HG03521 (cell line): ENCODE results near the gene SEC24B.
A peak's percentile ranks its signal among the peaks of the same experiment; 100 is the strongest.

Source experiments
- ATAC-seq: cut with Tn5 transposase; IDR thresholded peaks from one replicate; pipeline ENCODE4 v1.9.1; 2021; ENCODE audit warnings: mild to moderate bottlenecking, moderate library complexity; ENCODE audit not compliant: unreplicated experiment

SEC24B gene

DNA sequence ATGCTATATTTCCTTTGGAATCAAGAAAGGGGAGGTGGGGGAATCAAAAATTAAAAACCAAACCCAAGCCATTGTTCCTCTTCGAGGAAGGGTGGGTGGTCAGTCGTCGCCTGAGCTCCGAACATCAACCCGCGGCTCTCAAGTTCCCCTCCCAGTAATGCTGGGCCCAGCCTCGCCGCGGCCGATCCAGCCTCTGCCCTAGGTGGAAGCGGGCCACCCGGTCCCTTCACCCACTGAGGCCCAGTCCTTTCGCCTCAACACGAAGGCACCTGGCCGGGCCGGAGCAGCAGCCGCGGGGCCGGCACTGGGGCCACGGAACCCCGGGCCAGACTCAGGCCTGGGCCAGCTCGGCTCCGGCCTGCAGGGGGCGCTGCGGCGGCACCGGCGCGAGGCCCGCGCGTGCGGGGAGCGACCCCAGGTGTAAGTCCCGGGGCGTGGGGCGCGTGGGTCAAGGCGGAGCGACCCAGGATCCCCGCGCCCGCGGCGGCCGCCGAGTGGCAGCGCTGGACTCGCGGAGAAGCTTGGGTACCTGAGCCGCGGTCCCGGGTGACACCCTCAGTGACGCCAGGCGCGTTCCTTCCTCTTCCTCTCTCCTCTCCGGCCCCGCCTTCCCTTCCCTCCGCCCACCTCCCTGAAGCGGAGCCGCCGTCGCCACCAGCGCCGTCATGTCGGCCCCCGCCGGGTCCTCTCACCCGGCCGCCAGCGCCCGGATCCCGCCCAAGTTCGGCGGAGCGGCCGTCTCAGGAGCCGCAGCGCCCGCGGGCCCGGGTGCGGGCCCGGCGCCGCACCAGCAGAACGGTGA lies at the start of gene SEC24B:
Gene SEC24B (plus strand): TSS at position 611 of the 802 bp plus-strand sequence. CDS start 55 bp downstream, at position 666.
- ATAC-seq: peak; percentile 86

DNA sequence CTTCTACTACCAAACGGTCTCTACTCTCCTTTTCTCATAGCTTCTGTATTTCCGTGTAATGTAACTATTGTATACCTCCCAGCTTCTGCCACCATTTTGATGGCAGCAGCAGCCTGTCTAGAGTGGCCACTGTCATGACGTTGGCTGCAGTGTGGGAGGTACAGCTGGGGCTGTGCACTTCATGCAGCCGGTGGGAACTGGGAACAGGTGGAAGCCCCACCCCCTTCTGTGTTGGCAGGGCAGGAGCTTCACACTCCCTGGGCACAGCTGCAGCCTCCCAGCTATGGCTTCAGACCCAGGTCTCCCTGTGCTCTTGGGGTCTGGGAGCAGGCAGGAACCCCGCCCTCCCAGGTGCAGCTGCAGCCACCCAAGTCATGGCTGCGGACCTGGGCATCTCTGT lies 49.8 kb upstream of the SEC24B start:
- no peak for ATAC-seq

DNA sequence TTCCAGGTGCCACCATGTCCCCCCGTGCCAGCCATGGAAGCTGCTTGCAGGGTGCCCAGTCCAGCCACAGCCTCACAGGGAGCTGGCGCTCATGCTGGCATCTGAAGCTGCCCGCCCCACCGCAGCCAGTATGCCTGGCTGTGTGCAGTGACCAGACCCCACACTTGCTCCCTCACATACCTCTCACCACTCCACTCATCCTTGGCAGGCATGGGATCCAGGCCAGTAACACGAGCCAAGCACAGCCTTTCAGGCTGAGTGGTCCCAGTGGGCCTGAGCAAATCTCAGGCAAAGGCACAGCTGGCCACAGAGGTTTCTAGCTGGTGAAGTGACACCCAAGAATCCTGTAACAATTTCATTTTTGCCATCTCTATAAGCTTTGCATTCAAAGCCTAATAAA lies 48.4 kb upstream of the SEC24B start:
- ATAC-seq: no peak

DNA sequence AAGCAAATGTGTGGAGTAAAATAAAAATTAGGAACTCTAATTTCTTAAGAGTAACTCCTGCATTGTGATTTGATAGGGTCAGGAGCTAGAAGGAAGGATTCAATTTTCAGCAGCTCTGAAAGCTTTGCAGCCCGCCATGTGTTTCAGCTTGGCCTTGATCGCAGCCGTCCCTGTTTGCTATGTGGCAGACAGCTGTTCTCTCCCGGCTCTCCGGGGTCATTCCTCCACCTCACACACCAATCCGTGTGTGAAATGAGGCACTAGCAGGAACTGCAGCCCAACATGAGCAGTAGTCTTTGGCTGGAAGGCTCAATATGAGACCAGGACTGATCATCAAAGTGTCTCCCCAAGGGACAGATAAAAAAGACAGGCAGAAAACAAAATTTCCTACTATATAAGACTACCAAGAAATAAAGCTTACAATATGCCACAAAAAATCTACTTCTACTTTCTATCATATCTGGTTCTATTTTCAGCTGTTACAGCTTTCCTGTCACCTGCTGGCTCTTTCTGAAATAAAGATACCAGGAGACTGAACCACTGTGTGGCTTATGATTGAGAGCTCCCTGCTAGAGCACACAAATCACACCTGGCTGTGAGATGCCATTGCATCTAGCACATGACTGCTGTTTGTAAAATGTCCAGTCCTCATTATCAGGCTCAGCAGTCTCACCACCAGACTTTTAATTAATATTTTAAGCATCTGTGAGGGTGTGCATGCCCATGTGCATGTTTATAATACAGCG lies 44.1 kb upstream of the SEC24B start:
- peak; percentile 59 for ATAC-seq

DNA sequence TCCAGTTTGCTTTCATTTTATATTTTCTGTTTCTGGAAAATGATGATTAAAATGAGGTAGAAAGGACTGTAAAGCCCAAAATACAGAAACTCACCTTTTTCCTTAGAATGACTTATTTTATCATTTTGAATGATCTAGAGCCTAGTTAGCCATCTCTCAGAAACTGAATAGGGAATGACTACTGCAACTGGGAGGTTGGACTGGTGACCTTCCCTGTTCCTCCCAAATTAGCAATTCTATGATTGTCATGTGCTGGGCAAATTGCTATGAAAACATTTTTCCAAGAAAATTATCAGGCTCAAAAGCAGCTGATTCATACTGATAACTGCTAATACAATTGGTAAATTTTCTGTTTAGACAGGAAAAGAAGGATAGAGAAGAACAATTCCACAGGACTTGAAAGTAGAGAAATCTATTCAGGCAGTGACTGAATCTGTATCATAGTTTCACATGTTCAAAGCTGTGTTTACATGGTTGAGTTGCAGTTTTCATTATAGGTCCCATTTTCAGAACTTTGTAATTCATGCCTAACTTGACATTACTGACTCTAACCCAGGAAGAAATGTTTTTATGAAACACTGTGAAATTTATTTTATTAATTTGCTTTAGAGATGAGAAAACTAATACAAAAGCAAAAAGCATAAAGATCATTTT lies 43.4 kb upstream of the SEC24B start:
- ATAC-seq: no peak

DNA sequence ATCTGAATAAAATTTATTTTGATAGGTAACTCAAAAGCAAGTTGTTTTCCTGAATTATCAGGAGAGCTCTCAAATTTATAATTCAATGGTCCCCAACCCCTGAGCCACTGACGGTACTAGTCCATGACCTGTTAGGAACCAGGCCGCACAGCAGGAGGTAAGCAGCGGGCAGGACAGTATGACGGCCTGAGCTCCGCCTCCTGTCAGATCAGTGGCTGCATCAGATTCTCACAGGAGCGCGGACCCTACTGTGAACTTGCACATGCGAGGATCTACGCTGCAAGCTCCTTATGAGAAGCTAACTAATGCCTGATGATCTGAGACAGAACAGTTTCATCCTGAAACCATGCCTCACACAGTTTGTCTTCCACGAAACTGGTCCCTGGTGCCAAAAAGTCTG lies 37.9 kb upstream of the SEC24B start:
- ATAC-seq: no peak

DNA sequence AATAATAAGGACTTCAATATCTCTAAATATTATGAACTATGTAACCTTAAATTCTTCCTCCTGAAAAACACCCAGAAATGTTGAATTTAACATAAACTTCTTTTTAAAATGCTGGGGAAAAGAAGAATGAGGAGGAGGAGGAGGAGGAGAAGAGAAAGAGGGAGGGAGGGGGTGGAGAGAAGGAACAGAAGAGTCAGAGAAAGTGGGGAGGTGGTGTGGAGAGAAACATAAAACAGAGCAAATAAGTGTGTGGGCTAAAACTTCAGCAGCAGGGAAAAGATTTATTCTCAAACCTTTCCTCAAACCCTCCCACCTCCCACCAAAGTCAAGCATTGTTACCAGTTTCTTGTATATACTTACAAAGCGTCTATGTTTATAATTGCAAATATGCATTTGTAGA lies 34.7 kb upstream of the SEC24B start:
- no peak for ATAC-seq

DNA sequence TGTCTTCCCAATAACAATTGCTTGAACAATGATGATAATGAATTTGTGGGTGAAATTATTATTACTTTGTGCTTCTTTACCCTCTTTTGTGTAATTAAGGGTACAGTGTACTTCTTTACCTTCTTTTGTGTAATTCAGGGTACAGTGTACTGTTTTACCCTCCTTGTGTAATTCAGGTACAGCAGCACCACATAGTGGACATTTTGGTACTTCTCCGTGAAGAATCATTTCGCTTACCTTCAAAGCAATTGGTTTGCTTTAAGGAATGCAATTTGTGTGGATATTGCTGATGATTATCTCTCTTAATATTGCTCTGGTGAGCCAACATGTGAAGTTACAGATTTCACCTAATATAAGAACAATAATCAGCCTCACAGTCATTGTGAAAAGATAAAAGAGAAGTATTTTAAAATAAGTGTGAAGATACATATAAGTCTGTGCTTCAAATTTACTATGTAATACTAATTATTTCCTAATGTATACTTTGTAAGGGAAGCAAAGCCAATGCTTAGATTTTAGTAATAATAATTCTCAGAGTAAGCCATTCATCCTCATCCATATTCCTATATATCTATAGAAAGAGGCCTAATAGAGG lies 27.2 kb upstream of the SEC24B start:
- ATAC-seq: no peak

DNA sequence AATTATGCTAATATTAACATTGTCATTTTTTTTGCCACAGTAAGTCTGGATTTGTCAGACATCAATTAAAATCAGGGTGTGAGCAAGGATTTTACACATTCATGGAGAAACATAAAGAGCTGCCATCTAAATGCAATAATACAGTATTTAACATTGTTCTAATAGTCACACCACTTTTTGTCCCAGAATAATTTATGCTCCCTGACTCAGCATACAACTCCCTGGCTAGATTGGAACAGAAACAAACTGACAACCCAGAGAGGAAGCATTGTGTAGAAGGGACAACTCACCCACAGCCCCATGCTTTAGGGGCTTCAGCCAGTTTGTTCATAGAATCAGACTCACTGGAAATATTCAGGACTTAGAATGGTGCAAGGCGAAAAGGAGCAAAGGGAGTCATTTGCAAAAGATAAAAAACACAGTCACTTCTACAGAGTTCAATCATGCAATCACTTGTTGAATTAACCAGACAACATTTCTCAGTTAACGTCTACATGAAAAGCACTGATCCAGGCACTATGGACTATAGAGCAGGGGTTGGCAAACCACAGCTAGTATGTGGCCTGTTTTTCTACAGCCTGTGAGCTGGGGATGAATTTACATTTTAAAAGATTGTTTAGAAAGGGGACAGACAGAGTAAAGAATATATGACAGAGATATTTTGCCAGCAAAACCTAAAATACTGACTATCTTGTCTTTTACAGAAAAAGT lies 26.4 kb upstream of the SEC24B start:
- no peak for ATAC-seq

DNA sequence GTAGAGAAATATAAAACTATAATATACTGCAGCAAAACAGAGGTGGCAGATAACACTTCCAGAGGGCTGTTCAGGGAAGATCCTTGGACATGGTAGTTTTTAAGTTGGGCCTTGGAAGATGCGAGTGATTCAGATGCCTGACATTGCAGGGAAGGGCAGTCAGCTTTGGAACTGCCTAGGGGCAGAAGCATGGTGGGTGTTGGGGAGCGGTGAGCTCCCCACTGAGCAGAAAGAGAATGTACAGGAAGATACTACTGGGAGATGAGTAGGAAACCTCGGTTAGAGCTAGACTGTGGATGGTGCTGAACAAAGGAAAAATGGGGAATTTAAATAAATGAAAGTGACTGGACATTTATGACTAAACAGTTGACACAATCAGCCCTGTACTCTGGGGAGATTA lies 24.9 kb upstream of the SEC24B start:
- ATAC-seq: no peak

DNA sequence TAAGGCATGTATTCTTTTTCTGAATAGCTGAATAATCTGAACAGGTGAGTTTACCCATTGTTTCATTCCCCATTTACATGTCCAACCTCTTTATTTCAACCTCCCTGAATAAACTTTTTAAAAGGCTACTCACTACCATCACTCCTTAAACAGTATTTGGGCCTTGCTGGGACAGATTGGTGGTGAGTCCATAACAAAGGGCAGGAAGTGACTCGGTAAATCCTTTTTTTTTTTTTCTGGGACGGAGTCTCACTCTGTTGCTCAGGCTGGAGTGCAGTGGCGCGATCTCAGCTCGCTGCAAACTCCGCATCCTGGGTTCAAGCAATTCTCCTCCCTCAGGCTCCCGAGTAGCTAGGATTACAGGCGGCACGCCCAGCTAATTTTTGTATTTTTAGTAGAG lies 23.4 kb upstream of the SEC24B start:
- no peak for ATAC-seq

DNA sequence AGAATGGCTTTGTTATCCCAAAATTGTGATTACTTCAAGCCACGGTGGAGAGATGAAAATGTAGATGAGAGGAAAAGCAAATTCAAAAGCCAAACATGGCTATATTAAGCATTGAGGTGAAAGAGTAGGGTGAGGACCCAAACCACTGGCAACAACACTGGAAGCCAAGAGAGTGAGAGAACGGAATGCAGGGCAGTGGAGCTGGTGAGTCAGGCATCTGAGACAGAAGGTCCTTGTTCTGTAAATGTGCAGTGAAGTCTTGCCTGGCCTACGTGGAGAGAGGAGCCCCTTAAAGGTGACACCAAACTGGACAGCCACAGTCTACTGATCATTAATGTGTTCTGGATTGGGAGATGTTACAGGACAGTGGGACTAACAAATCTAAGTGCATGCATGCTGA lies 22.8 kb upstream of the SEC24B start:
- no peak for ATAC-seq

DNA sequence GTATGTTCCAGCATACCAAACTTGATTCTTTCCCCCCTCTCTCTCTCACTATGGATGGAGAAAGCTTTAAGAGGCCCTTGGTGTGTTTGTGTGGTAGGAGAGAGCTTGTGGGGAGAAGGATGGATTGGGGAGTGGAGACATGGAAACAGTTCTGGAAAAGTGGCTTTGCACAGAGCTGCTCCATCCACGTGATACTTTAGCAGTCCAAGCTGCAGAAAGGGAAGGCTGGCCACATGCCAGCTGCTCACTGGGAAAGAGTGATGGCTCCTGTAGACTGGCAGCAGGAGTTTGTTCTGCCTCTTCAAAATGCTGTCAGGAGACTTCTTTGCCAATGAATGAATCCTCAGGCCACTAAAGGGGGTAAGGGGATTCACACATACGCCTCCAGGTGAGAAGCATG lies 21.7 kb upstream of the SEC24B start:
- ATAC-seq: no peak

DNA sequence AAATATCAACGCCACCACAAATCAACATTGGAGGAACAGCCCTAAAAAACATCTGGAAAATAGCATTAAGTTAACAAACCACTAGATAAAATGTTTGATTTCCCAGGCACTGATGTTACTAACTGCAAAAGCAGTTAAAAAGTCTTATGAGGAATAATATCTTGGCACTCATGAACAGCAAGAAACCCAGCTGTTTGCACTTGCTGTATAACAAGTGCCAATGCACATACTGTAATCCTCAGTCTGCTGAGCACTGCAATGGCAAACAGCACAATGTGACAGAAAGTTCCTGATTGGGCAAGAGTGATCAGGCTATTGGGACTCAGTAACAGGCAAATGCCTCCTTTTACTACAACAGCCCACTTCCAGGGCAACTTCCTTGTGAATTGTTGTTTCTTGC lies 20.8 kb upstream of the SEC24B start:
- no peak for ATAC-seq

DNA sequence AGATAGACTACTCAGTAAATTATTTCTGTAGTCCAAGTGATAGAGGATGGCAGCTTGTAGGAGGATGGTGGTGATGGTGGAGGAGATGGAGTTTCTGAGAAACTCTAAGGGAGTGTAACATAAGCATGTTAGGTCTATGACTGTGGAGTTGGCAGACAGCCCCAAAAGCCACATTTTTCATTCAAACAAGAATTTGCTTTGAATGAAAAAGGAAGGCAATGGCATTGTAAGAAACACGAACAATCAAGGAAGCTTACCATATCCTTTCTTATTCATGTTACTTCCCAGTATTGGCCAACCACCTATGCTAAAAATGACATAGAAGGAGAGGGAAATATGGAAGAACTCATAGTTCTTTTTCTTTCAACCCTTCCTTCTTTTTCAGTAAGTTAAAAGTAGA lies 18.7 kb upstream of the SEC24B start:
- no peak for ATAC-seq

DNA sequence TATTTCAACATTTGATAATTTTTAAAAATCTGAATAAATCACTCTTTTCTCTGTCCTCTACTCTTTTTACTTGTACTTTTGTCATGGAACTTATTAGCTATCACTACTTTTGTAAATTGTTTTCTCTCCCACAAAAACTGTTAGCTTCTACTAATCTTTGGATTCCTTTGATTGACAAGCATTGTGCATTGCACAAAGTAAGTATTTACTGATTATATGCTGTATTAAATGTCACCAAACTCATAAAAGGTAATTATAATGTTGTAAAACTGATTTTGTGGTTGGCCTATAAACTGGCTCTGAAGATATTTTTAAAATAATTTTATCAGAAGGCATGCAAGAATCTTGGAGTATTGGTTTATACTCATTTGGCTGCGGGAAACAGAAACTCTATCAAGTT lies 15.0 kb upstream of the SEC24B start:
- no peak for ATAC-seq

DNA sequence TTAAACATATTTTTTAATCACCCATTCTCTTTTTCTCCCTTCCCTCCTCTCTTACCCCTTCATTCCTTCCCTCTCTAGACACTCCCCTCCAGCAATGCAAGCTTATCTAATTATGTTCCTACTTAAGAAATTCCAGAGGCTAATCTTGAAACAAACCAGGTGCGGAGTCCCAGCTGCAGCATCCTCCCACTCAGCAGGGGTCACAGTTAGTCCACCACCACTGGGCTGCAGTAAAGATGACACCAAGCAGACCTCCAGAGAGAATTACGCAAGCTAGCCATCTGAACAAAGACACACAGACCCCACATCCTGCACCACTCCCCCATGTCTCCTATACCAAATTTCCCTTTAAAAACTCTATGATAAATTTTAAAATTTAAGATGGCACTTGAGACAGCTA lies 13.9 kb upstream of the SEC24B start:
- no peak for ATAC-seq

DNA sequence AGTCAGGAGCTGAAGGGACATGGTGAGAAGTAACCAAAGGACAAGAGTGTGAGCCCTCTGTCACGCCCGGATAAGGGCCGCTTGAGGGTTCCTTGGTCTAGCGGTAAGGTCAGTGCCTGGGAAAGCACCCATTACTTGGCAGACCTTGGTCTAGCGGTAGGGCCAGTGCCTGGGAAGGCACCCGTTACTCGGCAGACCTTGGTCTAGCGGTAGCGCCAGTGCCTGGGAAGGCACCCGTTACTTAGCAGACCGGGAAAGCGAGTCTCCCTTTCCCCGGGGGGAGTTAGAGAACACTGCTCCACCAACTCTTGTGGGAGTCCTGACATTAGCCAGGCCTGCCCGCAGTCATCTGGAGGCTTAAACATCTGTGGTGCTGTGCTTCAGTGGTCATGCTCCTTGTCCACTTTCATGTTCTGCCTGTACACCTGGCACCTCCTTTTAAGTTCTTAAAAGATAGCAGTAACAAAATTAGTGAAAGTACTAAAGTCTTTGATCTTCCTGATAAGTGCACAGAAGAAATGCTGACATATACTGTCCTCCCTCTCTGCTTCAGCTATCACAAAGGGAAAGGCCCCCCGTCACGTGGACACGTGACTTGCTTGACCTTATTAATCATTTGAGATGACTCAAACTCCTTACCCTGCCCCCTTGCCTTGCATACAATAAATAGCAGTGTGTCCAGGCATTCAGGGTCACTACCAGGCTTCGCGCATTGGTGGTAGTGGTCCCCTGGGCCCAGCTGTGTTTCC lies 9.3 kb upstream of the SEC24B start:
- ATAC-seq: no peak

DNA sequence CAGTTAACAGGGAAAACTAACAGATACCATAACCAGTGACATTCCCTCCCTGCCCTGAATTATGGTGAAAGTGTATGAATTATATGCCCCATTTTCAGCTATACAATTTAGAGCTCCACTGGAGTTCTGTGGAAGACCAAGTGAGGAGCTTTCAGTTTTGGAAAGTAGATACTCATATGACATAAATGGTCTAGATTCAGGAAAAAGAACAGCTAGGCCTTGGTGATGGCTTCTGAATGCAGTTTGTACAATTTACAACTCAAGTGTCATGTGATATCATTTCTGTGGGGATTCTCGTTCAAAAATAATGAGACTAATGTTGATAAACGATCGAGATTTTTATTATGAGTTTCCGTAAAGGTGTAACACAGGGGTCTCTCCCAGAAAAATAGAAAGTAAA lies 8.2 kb upstream of the SEC24B start:
- ATAC-seq: no peak

DNA sequence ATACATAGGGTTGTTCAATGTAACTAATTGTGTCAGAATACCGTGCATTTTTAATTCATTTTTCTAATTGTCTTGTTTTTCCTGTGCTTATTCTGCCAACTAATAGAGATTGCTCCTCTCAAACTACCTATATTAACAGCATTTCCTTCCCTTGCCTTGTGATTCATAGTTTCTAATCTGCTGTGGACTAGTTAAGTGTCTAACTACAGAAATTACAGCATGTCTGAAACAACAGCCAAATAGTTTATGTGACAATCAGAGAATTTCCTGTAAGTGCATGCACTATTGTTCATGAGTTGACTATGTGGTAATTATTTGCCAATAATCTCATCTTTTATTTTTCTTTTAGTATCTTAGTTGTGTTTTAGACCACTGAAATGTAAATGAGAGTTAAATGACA lies 4.1 kb upstream of the SEC24B start:
- no peak for ATAC-seq
